Left ventricle myocardium superior (tissue), 1 donor: ENCODE measurements around the gene ZNF785. TPM values are rescaled to one million over a fixed set of nuclear protein-coding genes. Genes with fewer than 3 reads are reported as not detected.
A peak's percentile ranks its signal among the peaks of the same experiment; 100 is the strongest.
"Not testable (repeated sequence)": the region's sequence is repeated elsewhere in the genome, so short reads cannot be mapped to it uniquely, and the experiment has no call there.

Experiments
- ATAC-seq: fragments of 200-7000 bp; cut with Tn5 transposase; one replicate; pipeline ENCODE4 v1.9.1; 2020; ENCODE audit warnings: mild to moderate bottlenecking, moderate library complexity
- DNase-seq: peaks from one replicate; pipeline ENCODE4 v3.0.0-alpha.2; 2020
- intact Hi-C: fragments of 100-400 bp; cut with micrococcal nuclease; formaldehyde crosslinking; loops from one replicate; pipeline ENCODE4 v1.11.0; 2022
- long read RNA-seq: library from polyadenylated mRNA; unstranded; transcript quantifications from one replicate; pipeline ENCODE4 v2.0.0, GENCODE V29; 2021
- total RNA-seq: library from RNA; stranded (reverse); fragmentation: NEBNext Ultra II Directional; extraction: Animal tissue kit (Norgen Biotek cat#: 25700); gene quantifications from one replicate; pipeline ENCODE4 v1.2.1, GENCODE V29; 2021
- donor health status: DM: no; HTN: yes; CAD: no; lungs with severe emphysema.

The ZNF785 gene
- total RNA-seq, result 7.3 TPM
- long read RNA-seq, partial matches to known transcripts, result 0 of 2 reads
- long read RNA-seq, other reads (novel, unspliced or antisense), result 2 of 2 reads

GRCh38 chr16:30585400-30586191 lies at the start of gene ZNF785:
ZNF785 (minus strand) TSS chr16:30585697; CDS start chr16:30585611, 86 bp downstream.
- ATAC-seq, result peak; percentile 99
- intact Hi-C loops, result no loop called here
- peak; percentile 94 for DNase-seq

- DNase-seq (no peak), ATAC-seq (no peak)
- intact Hi-C loops, result no loop called here
Observed at GRCh38 chr16:30633526-30633925, 48.0 kb upstream of the ZNF785 start.

- intact Hi-C loops, DNase-seq, ATAC-seq: not testable (repeated sequence)
Observed at GRCh38 chr16:30632454-30632853, 47.0 kb upstream of the ZNF785 start.

GRCh38 chr16:30628628-30629540 lies 43.4 kb upstream of the ZNF785 start:
- intact Hi-C loops, result no loop called here
- peak; percentile 92 for DNase-seq

GRCh38 chr16:30626236-30626635 lies 40.7 kb upstream of the ZNF785 start:
- DNase-seq, result no peak
- intact Hi-C loops, result no loop called here
- no peak for ATAC-seq

More at GRCh38 chr16:30628628-30629540, 43.4 kb upstream of the ZNF785 start:
- peak; percentile 89 for ATAC-seq

- DNase-seq (no peak), ATAC-seq (no peak)
- intact Hi-C loops, result no loop called here
Observed at GRCh38 chr16:30623536-30624283, 38.2 kb upstream of the ZNF785 start.

- intact Hi-C loops, result no loop called here
- ATAC-seq, result no peak
- no peak for DNase-seq
Observed at GRCh38 chr16:30622455-30623032, 37.0 kb upstream of the ZNF785 start.

- intact Hi-C loops, result no loop called here
- DNase-seq (no peak), ATAC-seq (no peak)
Observed at GRCh38 chr16:30621765-30622164, 36.3 kb upstream of the ZNF785 start.

- intact Hi-C loops, result no loop called here
- DNase-seq (no peak), ATAC-seq (no peak)
Observed at GRCh38 chr16:30620169-30620568, 34.7 kb upstream of the ZNF785 start.

GRCh38 chr16:30619638-30620037 lies 34.1 kb upstream of the ZNF785 start:
- intact Hi-C loops, result no loop called here
- no peak for DNase-seq
- no peak for ATAC-seq

GRCh38 chr16:30619202-30619601 lies 33.7 kb upstream of the ZNF785 start:
- intact Hi-C loops, result no loop called here
- ATAC-seq (no peak), DNase-seq (no peak)

GRCh38 chr16:30615358-30616091 lies 30.0 kb upstream of the ZNF785 start:
- ATAC-seq (peak; percentile 72), DNase-seq (peak; percentile 74)
- intact Hi-C loops, result no loop called here

- intact Hi-C loops, result no loop called here
- DNase-seq (peak; percentile 93), ATAC-seq (peak; percentile 98)
Observed at GRCh38 chr16:30609926-30610839, 24.7 kb upstream of the ZNF785 start, which contains the start of gene ZNF689. ZNF689 (minus strand) TSS chr16:30610389; CDS start chr16:30610041, 348 bp downstream.

GRCh38 chr16:30609002-30609925 lies 23.8 kb upstream of the ZNF785 start:
- DNase-seq (peak; percentile 73), ATAC-seq (peak; percentile 73)
- intact Hi-C loops, result no loop called here

GRCh38 chr16:30606004-30606403 lies 20.5 kb upstream of the ZNF785 start:
- DNase-seq, result no peak
- intact Hi-C loops, result no loop called here
- no peak for ATAC-seq

GRCh38 chr16:30605158-30605557 lies 19.7 kb upstream of the ZNF785 start:
- intact Hi-C loops, result no loop called here
- peak; percentile 47 for DNase-seq
- ATAC-seq, result no peak
